HepG2 (cell line): ENCODE data around the gene AMIGO3. TPM values are rescaled to one million over a fixed set of nuclear protein-coding genes. Genes with fewer than 3 reads are reported as not detected.

Experiments
- ARID4A ChIP-seq: sonication (generic); formaldehyde crosslinking; IDR thresholded peaks from 2 replicates; pipeline ENCODE4 v1.5.0; 2020; ENCODE audit warnings: mild to moderate bottlenecking, missing genetic modification reagents, borderline replicate concordance
- ARNT2 ChIP-seq: sonication (generic); formaldehyde crosslinking; IDR thresholded peaks from 2 replicates; pipeline ENCODE4 v1.8.0; 2022; ENCODE audit warnings: mild to moderate bottlenecking, low read depth, missing genetic modification reagents, moderate library complexity
- ESRRA ChIP-seq: sonication (generic); formaldehyde crosslinking; IDR thresholded peaks from 2 replicates; pipeline ENCODE4 v1.5.1; 2020; ENCODE audit warnings: mild to moderate bottlenecking, low read depth, missing genetic modification reagents
- FOXO1 ChIP-seq: sonication (generic); formaldehyde crosslinking; IDR thresholded peaks from 2 replicates; pipeline ENCODE4 v1.4.0; 2020; ENCODE audit warnings: missing genetic modification reagents
- HMG20A ChIP-seq: IDR thresholded peaks from 2 replicates; pipeline ENCODE4 v1.6.1; 2016; ENCODE audit warnings: borderline replicate concordance
- ISL2 ChIP-seq: sonication (generic); formaldehyde crosslinking; IDR thresholded peaks from 2 replicates; pipeline ENCODE4 v1.5.0; 2020; ENCODE audit warnings: missing genetic modification reagents
- NR2F2 ChIP-seq: IDR thresholded peaks from 2 replicates; pipeline ENCODE4 v1.6.1; 2012; ENCODE audit warnings: low read depth, inconsistent platforms, borderline replicate concordance
- RARG ChIP-seq: sonication (generic); formaldehyde crosslinking; IDR thresholded peaks from 2 replicates; pipeline ENCODE4 v1.4.0; 2020; ENCODE audit warnings: low read depth, mild to moderate bottlenecking, missing genetic modification reagents
- RXRA ChIP-seq: sonication (generic); formaldehyde crosslinking; IDR thresholded peaks from 2 replicates; pipeline ENCODE4 v1.5.1; 2020; ENCODE audit warnings: missing genetic modification reagents
- SKIL ChIP-seq: sonication (generic); formaldehyde crosslinking; IDR thresholded peaks from 2 replicates; pipeline ENCODE4 v1.8.0; 2022; ENCODE audit warnings: missing genetic modification reagents, mild to moderate bottlenecking, moderate library complexity, borderline replicate concordance
- SOX5 ChIP-seq: IDR thresholded peaks from 2 replicates; pipeline ENCODE4 v1.6.1; 2016; ENCODE audit warnings: borderline replicate concordance
- THAP11 ChIP-seq: IDR thresholded peaks from 2 replicates; pipeline ENCODE4 v1.6.1; 2016; ENCODE audit warnings: missing biosample characterization, missing genetic modification reagents
- XRCC5 ChIP-seq: fragments of 200-400 bp; formaldehyde crosslinking; optimal IDR thresholded peaks from 2 replicates; pipeline ENCODE3; 2017; ENCODE audit warnings: mild to moderate bottlenecking, low read length
- ZNF264 ChIP-seq: sonication (generic); formaldehyde crosslinking; IDR thresholded peaks from 2 replicates; pipeline ENCODE4 v1.4.0; 2020; ENCODE audit warnings: missing genetic modification reagents
- ZNF414 ChIP-seq: sonication (generic); formaldehyde crosslinking; IDR thresholded peaks from 2 replicates; pipeline ENCODE4 v1.5.0; 2020; ENCODE audit warnings: missing genetic modification reagents
- ZNF501 ChIP-seq: sonication (generic); formaldehyde crosslinking; IDR thresholded peaks from 2 replicates; pipeline ENCODE4 v1.5.1; 2020; ENCODE audit warnings: mild to moderate bottlenecking, moderate library complexity, missing genetic modification reagents
- ZNF746 ChIP-seq: sonication (generic); formaldehyde crosslinking; IDR thresholded peaks from 2 replicates; pipeline ENCODE4 v1.8.0; 2022; ENCODE audit warnings: mild to moderate bottlenecking, missing genetic modification reagents
- polyA plus RNA-seq, 8 experiments: library from polyadenylated mRNA; depleted of rRNA in 3 of 8; stranded (reverse) in 7 of 8; unstranded in 1 of 8; fragments of >200 nt; fragmentation: Illumina TruSeq in 4 of 8; extraction: Trizol in 4 of 8; gene quantifications; 2 replicates each; pipeline versions ENCODE4 v1.2.1 to v1.2.3, GENCODE V29; 2011 to 2016; ENCODE audit warnings: low read depth in 4 of 8, missing spikeins in 1 of 8, mixed read lengths in 1 of 8; ENCODE audit not compliant: insufficient read depth in 1 of 8
- total RNA-seq, 5 experiments: library from RNA; depleted of rRNA; stranded (reverse); fragments of >200 nt; fragmentation: Illumina TruSeq; extraction: Trizol; gene quantifications; 2 replicates each; pipeline ENCODE4 v1.2.3, GENCODE V29; 2016; ENCODE audit warnings: low read depth in 1 of 5
- TF ChIP-seq, protein P1 (sequence below): sonication (generic); formaldehyde crosslinking; IDR thresholded peaks from 2 replicates; pipeline ENCODE4 v1.4.0; 2020; ENCODE audit warnings: missing genetic modification reagents
- TF ChIP-seq, protein P2 (sequence below): sonication (generic); formaldehyde crosslinking; IDR thresholded peaks from 2 replicates; pipeline ENCODE4 v1.5.0; 2020; ENCODE audit warnings: missing genetic modification reagents, mild to moderate bottlenecking, borderline replicate concordance

AMIGO3 gene
- total and polyA plus RNA-seq, 2 of the 13 experiments (the other 11 are each of a cell fraction or from before 2014, with no cell fraction given), result 0.35 TPM; not detected in 1

GRCh38 chr3:49668414-49668797 lies 51.1 kb downstream of the AMIGO3 start (continued):
- TF ChIP-seq THAP11 (CRISPR knock-in tag), result peak; percentile 53; the same call in 1 of the 2 replicates
- TF ChIP-seq ARNT2 (CRISPR knock-in tag), result no peak
- TF ChIP-seq HMG20A (CRISPR knock-in tag), result peak; percentile 78
- TF ChIP-seq FOXO1 (CRISPR knock-in tag), result peak; percentile 95
- TF ChIP-seq ZNF501, result peak; percentile 40; the same call in 1 of the 2 replicates
- peak; percentile 63; the same call in 1 of the 2 replicates for TF ChIP-seq ISL2 (CRISPR knock-in tag)
- TF ChIP-seq ZNF414 (CRISPR knock-in tag), result peak; percentile 77; the same call in 1 of the 2 replicates
- peak; percentile 76 for TF ChIP-seq SOX5 (CRISPR knock-in tag)
- no peak for TF ChIP-seq RARG
- TF ChIP-seq, protein P1, sequence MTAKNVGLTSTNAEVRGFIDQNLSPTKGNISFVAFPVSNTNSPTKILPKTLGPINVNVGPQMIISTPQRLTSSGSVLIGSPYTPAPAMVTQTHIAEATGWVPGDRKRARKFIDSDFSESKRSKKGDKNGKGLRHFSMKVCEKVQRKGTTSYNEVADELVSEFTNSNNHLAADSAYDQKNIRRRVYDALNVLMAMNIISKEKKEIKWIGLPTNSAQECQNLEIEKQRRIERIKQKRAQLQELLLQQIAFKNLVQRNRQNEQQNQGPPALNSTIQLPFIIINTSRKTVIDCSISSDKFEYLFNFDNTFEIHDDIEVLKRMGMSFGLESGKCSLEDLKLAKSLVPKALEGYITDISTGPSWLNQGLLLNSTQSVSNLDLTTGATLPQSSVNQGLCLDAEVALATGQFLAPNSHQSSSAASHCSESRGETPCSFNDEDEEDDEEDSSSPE, result peak; percentile 60
- TF ChIP-seq ARID4A (CRISPR knock-in tag), result peak; percentile 64; the same call in 1 of the 2 replicates
- peak; percentile 82 for TF ChIP-seq XRCC5
- peak; percentile 69; the same call in 1 of the 2 replicates for TF ChIP-seq ESRRA (CRISPR knock-in tag)
- TF ChIP-seq, protein P2, sequence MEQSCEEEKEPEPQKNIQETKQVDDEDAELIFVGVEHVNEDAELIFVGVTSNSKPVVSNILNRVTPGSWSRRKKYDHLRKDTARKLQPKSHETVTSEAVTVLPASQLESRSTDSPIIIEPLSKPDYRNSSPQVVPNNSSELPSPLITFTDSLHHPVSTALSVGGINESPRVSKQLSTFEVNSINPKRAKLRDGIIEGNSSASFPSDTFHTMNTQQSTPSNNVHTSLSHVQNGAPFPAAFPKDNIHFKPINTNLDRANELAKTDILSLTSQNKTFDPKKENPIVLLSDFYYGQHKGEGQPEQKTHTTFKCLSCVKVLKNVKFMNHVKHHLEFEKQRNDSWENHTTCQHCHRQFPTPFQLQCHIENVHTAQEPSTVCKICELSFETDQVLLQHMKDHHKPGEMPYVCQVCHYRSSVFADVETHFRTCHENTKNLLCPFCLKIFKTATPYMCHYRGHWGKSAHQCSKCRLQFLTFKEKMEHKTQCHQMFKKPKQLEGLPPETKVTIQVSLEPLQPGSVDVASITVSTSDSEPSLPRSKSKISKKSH (CRISPR knock-in tag), result peak; percentile 32; the same call in 1 of the 2 replicates
- peak; percentile 58; the same call in 1 of the 2 replicates for TF ChIP-seq SKIL (CRISPR knock-in tag)
- peak; percentile 66; the same call in 1 of the 2 replicates for TF ChIP-seq RXRA
- TF ChIP-seq ZNF264 (CRISPR knock-in tag), result no peak
- TF ChIP-seq NR2F2, result no peak
- TF ChIP-seq ZNF746 (CRISPR knock-in tag), result peak; percentile 82; the same call in 1 of the 2 replicates
